ENCODE measurements around the gene MYO1D.
A peak's percentile ranks its signal among the peaks of the same experiment; 100 is the strongest.

Gene MYO1D

DNA sequence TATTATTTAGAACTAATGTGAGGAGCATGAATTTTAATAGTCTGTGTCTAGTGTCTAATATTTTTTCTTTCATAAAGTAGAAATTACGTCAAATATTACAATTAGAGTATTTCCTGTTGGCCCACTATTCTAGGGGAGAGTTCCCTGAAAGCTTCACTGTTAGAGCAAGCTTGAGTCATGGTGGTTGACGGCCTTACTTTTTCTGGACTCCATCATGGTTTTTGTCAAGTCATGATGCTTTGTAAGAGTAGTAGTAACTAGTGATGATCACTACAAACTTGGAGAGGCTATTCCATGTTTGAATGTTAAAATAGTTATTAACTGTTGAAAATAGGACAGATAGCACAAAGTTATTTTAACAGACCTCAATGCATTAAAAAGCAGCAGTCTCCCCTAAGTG lies 431.0 kb downstream of the MYO1D start:
- peak; percentile 63 to 80 (median 73) for DNase-seq

DNA sequence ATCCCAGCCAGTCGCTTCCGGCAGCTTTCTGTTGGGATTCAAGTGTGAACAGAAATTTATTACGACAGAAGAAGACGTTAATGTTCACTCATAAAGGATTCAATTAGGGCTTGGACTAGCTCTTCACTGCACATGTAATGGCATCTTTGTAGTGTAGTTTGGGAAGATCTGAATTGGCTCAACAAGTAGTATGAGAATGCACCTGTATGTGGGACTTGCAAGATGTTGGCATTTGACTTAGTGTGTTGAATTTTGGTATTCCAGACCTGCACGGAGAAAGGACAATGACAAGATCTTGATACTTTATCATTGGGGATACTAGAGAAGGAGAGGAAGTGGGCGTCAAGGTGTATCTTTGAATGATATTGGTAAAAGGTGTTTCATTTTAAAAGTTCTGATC lies 431.4 kb downstream of the MYO1D start:
- no peak for DNase-seq

GRCh38 chr17:32445074-32445415 lies 431.9 kb downstream of the MYO1D start:
- DNase-seq, result peak; percentile 79 to 84 (median 82)

GRCh38 chr17:32444301-32445073 lies 432.4 kb downstream of the MYO1D start, which contains the start of gene PSMD11:
Gene PSMD11, plus strand, starts transcription at chr17:32444510. Its CDS starts 14 bp downstream, at chr17:32444524.
- DNase-seq, result peak; percentile 98 to 99 (median 98)

GRCh38 chr17:32443827-32444300 lies 433.1 kb downstream of the MYO1D start:
- no peak for DNase-seq

Data from suppressor macrophage treated with lipopolysaccharide for 1 hour (primary cell).